Measurements from ENCODE around the gene MB. TPM values are rescaled to one million over a fixed set of nuclear protein-coding genes. Genes with fewer than 3 reads are reported as not detected.

The MB gene
- total RNA-seq, 4 donors from 2014 or later, result 5.6 to 11.7 (median 9.8) TPM

DNA sequence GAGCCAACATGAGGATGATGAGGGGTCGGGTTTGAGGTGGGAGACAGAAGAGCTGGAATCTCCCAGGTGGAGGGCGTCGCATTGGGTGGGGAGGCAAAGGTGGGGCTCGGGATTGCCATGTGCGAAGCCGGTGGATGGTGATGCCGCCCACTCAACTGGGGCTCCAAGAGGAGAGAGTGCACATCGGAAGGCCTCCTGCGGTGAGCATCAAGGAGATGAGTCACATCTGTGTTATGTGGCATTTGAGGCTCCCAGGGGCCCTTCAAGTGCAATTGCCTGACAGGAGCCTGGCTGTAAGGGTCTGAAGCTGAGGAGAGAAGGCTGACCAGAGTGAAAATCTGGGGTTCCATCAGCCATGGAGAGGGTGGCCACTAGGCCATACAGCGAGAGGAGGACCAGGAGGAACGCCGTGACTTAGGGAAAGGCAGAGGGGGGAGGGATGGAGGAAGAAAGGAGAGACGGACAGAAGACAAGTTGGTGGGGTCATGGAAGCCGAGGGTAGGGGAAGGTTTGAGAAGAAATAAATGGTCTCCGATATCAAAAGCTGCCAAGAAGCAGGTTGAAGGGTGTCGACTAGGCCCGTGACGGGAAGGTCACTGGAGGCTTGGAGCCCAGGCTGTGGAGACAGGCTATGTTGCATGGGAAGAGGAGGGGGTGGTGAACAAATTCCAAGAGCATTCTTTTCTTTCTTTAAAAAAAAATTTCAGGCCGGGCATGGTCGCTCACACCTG, 55.2 kb downstream of the MB start:
- no peak overlapping the region for H3K27ac ChIP-seq
- no peaks in the 10 kb centered on the region for H3K36me3 ChIP-seq
- H3K4me1 ChIP-seq, result peaks cover 0 to 16% (median 0%) of the 10 kb centered on the region in 4 donors
- H3K27me3 ChIP-seq, result no peaks in the 10 kb centered on the region
- H3K4me3 ChIP-seq, result no peak overlapping the region
- DNase-seq, result no peak
- no peaks in the 10 kb centered on the region for H3K9me3 ChIP-seq
- TF ChIP-seq POLR2A (IDR thresholded peaks at IDR 0.05), result no peak
- TF ChIP-seq, protein P1, sequence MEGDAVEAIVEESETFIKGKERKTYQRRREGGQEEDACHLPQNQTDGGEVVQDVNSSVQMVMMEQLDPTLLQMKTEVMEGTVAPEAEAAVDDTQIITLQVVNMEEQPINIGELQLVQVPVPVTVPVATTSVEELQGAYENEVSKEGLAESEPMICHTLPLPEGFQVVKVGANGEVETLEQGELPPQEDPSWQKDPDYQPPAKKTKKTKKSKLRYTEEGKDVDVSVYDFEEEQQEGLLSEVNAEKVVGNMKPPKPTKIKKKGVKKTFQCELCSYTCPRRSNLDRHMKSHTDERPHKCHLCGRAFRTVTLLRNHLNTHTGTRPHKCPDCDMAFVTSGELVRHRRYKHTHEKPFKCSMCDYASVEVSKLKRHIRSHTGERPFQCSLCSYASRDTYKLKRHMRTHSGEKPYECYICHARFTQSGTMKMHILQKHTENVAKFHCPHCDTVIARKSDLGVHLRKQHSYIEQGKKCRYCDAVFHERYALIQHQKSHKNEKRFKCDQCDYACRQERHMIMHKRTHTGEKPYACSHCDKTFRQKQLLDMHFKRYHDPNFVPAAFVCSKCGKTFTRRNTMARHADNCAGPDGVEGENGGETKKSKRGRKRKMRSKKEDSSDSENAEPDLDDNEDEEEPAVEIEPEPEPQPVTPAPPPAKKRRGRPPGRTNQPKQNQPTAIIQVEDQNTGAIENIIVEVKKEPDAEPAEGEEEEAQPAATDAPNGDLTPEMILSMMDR (IDR thresholded peaks at IDR 0.05), result no peak

DNA sequence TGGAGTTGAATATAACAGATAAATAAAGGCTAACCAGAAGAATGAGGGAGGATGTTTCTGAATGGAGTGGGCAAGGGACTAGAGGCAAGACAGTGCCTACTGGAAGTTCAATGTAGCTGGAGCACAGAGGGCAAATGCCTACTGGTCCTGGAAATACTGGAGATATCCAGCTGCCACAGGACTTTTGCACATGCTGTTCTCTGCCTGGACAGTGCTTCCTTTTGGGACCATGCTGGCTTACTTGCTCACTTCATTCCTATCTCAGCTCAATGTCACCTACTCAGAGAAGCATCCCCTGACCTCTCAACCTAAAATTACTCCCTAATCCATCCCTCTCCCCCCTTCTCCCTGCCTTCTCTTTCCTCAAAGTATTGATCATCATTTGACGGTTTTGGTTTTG, 56.3 kb downstream of the MB start:
- TF ChIP-seq, protein P1 (IDR thresholded peaks at IDR 0.05), result no peak
- Histone ChIP-seq H3K27ac (no peak overlapping the region), H3K4me3 (no peak overlapping the region), H3K27me3 (no peaks in the 10 kb centered on the region), H3K36me3 (no peaks in the 10 kb centered on the region), H3K9me3 (no peaks in the 10 kb centered on the region), H3K4me1 (peaks cover 0 to 15% (median 0%) of the 10 kb centered on the region in 4 donors)
- no peak for DNase-seq

DNA sequence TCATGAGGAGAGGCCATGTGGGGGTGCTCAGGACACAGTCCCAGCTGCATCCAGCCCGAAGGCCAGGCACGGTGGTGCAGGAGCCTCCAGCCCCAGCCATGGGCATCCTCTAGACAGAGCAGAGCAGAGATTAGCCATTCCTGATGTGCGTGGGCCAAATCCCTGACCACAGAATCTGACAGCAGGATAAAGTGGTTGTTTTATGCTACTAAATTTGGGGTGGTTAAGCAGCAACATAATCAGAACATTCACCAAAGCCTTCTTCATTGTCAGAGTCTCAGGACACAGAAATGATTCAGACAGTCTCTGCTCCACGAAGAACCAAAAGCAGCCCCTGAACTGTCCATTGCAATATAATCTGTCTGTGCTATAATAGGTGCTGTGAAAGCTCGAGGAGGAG, 56.8 kb downstream of the MB start:
- no peak overlapping the region for H3K4me3 ChIP-seq
- no peaks in the 10 kb centered on the region for H3K9me3 ChIP-seq
- H3K27me3 ChIP-seq, result no peaks in the 10 kb centered on the region
- no peak for DNase-seq
- H3K27ac ChIP-seq, result no peak overlapping the region
- TF ChIP-seq, protein P1 (IDR thresholded peaks at IDR 0.05), result no peak
- TF ChIP-seq POLR2A (IDR thresholded peaks at IDR 0.05), result no peak
- peaks cover 0 to 11% (median 0%) of the 10 kb centered on the region in 4 donors for H3K4me1 ChIP-seq
- no peaks in the 10 kb centered on the region for H3K36me3 ChIP-seq

DNA sequence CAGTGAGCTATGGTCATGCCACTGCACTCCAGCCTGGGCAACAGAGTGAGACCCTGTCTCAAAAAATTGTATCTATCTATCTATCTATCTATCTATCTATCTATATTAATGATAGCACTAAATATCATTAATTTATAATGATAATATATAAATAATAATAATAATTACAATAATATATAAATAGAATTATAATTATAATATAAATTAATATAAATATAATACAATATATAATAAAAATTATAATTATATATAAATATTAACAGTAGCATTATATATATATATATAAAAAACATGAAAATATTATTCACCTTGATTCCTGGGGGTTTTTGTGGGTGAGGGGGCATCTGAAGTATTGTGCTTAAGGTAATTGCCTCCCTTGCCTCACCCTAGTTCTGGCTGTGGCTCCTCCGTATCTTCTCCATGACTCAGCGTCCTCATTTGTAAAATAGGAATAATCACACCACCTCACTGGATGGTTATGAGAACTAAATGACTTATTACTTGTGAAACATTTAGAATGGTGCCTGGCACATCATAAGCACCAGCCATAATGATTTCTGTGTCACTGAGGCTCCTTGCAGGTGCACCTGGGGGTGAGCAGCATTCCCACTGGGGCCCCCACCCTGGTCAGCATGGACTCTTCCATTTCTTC, 57.6 kb downstream of the MB start:
- Histone ChIP-seq H3K9me3 (no peaks in the 10 kb centered on the region), H3K27ac (no peak overlapping the region), H3K36me3 (no peaks in the 10 kb centered on the region), H3K27me3 (no peaks in the 10 kb centered on the region), H3K4me1 (peaks cover 0 to 2% (median 0%) of the 10 kb centered on the region in 4 donors), H3K4me3 (no peak overlapping the region)
- DNase-seq, result no peak
- TF ChIP-seq, protein P1 (IDR thresholded peaks at IDR 0.05), result no peak
- no peak for TF ChIP-seq POLR2A (IDR thresholded peaks at IDR 0.05)

DNA sequence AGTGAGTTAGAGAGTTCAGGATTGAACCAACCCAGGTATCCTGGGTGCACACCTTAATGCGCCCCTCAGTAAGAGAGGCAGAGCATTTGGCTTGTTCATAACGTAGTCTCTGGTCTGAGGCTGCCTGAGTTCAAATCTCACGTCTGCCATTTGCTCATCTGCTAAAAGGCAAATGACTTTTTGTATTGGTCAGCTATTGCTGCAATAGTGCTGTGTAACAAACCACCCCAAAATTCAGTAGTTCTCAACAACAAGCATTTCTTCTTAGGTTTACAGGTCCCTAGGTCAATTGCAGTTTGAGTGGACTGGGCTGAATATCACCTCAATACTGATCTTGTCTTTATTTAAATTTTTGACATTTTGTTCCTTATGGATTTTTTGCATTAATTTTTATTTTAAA, 58.4 kb downstream of the MB start:
- Histone ChIP-seq H3K27me3 (no peaks in the 10 kb centered on the region), H3K27ac (no peak overlapping the region), H3K9me3 (no peaks in the 10 kb centered on the region), H3K4me3 (no peak overlapping the region), H3K36me3 (no peaks in the 10 kb centered on the region), H3K4me1 (no peaks in the 10 kb centered on the region)
- DNase-seq, result no peak
- TF ChIP-seq POLR2A (IDR thresholded peaks at IDR 0.05), result no peak
- TF ChIP-seq, protein P1 (IDR thresholded peaks at IDR 0.05), result no peak

Data from Peyer's patch (tissue), 4 donors.